Measurements from ENCODE around the gene PIGZ.
"Not testable (repeated sequence)": the region's sequence is repeated elsewhere in the genome, so short reads cannot be mapped to it uniquely, and the experiment has no call there.

The PIGZ gene

DNA sequence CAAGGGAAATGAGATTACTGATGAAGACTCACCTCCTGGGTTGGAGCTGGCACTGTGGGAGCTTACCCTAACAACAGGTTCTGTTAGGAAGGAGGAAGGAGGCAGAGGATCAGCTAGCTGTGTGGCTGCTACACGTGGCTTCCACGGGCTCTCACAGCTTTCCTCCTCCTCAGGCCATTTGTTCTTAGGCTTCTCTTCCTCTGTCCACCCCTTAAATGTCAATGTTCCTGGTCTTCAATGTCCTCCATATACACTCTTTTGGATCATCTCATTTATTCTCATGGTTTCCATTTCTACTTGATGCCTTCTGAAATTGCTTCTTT lies 5.0 kb downstream of the PIGZ start:
- H3K4me3 Mint-ChIP-seq: no peak overlapping the region
- H3K4me1 Mint-ChIP-seq: peaks cover 13% of the 10 kb centered on the region
- H3K36me3 Mint-ChIP-seq: peaks cover 9% of the 10 kb centered on the region
- CTCF ChIA-PET: interaction anchor here (1.0 kb wide), 1 partner anchor 22 kb away, joined by 4 read pairs; the partner anchor contains the start of gene NCBP2
- H3K27me3 Mint-ChIP-seq: peaks cover 33% of the 10 kb centered on the region
- H3K27ac Mint-ChIP-seq: no peak overlapping the region
- H3K9me3 Mint-ChIP-seq: no peaks in the 10 kb centered on the region
- DNase-seq: no peak

DNA sequence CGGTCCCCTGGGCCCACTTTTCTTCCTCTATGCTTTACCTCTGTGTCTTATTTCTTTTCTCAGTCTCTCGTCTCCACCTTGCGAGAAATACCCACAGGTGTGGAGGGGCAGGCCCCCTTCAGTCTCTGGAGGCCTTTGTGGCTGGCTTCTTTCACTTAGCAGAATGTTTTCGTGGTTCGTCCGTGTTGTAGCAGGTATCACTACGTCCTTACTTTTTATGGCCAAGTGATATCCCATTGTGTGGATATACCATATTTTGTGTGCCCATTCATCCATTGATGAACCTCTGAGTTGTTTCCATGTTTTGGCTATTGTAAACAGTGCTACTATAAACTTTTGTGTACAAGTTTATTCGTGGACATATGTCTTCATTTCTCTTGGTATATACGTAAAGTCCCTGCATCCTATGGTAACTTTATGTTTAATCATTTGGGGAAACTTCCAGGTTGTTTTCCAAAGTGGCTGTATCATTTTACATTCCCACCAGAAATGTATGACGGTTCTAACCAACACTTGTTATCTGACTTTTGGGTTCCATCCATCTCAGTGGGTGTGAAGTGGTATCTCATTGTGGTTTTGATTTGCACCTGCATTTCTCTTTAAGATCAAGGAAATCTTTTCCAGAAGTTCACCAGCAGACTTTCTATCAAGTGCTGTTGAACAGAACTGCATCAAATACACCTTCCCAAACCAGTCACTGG lies 5.6 kb downstream of the PIGZ start:
- no peak for DNase-seq
- Mint-ChIP-seq H3K27ac (no peak overlapping the region), H3K27me3 (peaks cover 30% of the 10 kb centered on the region), H3K4me1 (peaks cover 11% of the 10 kb centered on the region), H3K9me3 (no peaks in the 10 kb centered on the region), H3K4me3 (no peak overlapping the region), H3K36me3 (peaks cover 9% of the 10 kb centered on the region)
- CTCF ChIA-PET: interaction anchor here (1.0 kb wide), 1 partner anchor 21 kb away, joined by 4 read pairs; the partner anchor contains the start of gene NCBP2

DNA sequence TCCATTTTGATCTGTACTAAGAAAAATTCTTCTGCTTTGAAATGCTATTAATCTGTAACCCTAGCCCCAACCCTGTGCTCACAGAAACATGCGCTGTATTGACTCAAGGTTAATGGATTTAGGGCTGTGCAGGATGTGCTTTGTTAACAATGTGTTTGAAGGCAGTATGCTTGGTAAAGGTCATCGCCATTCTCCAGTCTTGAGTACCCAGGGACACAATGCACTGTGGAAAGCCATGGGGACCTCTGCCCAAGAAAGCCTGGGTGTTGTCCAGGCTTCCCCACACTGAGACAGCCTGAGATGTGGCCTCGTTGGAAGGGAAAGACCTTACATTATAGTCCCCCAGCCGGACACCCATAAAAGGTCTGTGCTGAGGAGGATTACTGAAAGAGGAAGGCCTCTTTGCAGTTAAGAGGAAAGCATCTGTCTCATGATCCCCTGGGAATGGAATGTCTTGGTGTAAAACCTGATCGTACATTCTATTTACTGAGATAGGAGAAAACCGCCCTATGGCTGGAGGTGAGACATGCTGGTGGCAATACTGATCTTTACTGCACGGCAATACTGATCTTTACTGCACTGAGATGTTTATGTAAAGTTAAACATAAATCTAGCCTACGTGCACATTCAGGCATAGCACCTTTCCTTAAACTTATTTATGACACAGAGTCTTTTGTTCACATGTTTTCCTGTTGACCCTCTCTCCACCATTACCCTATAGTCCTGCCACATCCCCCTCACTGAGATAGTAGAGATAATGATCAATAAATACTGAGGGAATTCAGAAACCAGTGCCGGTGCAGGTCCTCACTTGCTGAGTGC lies 6.3 kb downstream of the PIGZ start:
- H3K27ac Mint-ChIP-seq: no peak overlapping the region
- CTCF ChIA-PET: no interaction called here
- peaks cover 4% of the 10 kb centered on the region for H3K4me1 Mint-ChIP-seq
- DNase-seq: no peak
- no peaks in the 10 kb centered on the region for H3K9me3 Mint-ChIP-seq
- H3K36me3 Mint-ChIP-seq: peaks cover 7% of the 10 kb centered on the region
- H3K4me3 Mint-ChIP-seq: no peak overlapping the region
- peaks cover 24% of the 10 kb centered on the region for H3K27me3 Mint-ChIP-seq

DNA sequence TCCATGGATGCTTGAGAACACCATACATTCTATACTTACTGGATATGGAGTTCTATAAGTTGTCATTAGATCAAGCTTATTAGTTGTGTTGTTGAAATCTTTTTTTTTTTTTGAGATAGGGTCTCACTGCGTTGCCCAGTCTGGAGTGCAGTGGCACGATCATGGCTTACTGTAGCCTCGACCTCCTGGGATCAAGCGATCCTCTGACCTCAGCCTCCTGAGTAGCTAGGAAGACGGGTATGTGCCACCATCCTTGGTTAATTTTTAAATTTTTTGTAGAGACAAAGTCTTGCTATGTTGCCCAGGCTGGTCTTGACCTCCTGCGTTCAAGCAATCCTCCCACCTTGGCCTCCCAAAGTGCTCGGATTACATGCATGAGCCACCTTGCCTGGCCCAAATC lies 13.8 kb downstream of the PIGZ start:
- CTCF ChIA-PET: interaction anchor here (1.6 kb wide), 1 partner anchor 117 kb away, joined by 7 read pairs; no protein-coding TSS in a partner anchor
- Mint-ChIP-seq H3K27me3 (peaks cover 31% of the 10 kb centered on the region), H3K4me3 (no peak overlapping the region), H3K36me3 (no peaks in the 10 kb centered on the region), H3K4me1 (no peaks in the 10 kb centered on the region), H3K9me3 (no peaks in the 10 kb centered on the region), H3K27ac (no peak overlapping the region)
- no peak for DNase-seq

DNA sequence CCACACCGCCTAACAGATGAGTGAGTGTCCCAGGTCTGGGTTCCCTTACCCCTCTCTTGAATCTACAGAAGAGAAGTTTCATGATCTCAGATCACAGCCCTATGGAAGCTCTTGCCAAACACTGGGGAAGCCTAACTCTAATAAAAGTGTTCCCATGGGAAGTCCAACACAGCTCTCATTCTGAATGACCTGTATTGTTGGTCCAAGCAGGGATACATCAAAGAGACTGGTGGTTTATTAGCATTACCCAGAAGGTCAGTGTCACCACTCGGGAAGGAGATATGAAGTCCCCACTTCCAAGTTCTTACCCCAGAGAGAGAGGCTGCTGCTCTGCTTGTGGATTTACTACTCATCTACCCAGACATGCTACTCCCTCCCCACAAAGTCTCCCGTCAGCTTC lies 17.3 kb downstream of the PIGZ start:
- Mint-ChIP-seq H3K9me3 (no peaks in the 10 kb centered on the region), H3K27ac (no peak overlapping the region), H3K36me3 (no peaks in the 10 kb centered on the region), H3K4me1 (no peaks in the 10 kb centered on the region), H3K27me3 (peaks cover 26% of the 10 kb centered on the region), H3K4me3 (no peak overlapping the region)
- CTCF ChIA-PET: interaction anchor here (0.8 to 2.9 kb wide), 3 partner anchors 10 to 114 kb away, joined by 4 to 10 read pairs (median 5); no protein-coding TSS in a partner anchor
- no peak for DNase-seq

DNA sequence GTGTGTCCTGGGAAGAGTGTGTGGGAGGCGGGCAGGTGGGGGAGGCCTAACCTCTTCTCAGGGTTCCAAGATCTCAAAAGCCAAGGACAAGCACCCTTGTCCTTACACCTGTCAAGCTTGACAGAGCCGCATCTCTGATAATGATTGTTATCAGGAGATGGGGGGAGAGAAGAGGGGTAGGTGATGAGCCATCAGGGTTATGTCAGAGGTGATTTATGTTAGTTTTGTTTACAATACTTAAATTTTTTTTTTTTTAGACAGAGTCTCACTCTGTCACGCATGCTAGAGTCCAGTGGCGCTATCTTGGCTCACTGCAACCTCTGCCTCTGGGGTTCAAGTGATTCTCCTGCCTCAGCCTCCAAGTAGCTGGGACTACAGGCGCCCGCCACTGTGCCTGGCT lies 18.9 kb downstream of the PIGZ start:
- Mint-ChIP-seq H3K36me3 (peaks cover 1% of the 10 kb centered on the region), H3K4me1 (peaks cover 2% of the 10 kb centered on the region), H3K4me3 (no peak overlapping the region), H3K9me3 (no peaks in the 10 kb centered on the region), H3K27me3 (peaks cover 19% of the 10 kb centered on the region), H3K27ac (no peak overlapping the region)
- CTCF ChIA-PET: interaction anchor here (1.2 to 2.9 kb wide), 2 partner anchors 20 to 82 kb away, joined by 3 to 10 read pairs; no protein-coding TSS in a partner anchor
- no peak for DNase-seq

DNA sequence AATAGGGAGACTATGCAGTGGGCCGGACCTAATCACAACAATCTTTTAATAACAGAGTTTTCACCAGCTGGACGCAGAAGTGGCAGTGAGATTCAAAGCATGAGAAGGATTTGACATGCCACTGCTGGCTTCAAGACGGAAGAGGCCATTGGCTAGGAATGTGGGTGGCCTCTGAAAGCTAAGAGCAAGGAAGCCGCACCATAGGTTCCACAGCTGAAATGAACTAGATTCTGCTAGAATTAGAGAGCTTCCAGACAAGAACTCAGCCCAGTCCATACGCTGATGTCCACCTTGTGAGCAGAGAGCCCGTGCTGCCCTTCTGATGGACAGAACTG lies 19.4 kb downstream of the PIGZ start:
- no peaks in the 10 kb centered on the region for H3K9me3 Mint-ChIP-seq
- CTCF ChIA-PET: interaction anchor here (1.2 kb wide), 1 partner anchor 83 kb away, joined by 3 read pairs; no protein-coding TSS in a partner anchor
- no peak for DNase-seq

DNA sequence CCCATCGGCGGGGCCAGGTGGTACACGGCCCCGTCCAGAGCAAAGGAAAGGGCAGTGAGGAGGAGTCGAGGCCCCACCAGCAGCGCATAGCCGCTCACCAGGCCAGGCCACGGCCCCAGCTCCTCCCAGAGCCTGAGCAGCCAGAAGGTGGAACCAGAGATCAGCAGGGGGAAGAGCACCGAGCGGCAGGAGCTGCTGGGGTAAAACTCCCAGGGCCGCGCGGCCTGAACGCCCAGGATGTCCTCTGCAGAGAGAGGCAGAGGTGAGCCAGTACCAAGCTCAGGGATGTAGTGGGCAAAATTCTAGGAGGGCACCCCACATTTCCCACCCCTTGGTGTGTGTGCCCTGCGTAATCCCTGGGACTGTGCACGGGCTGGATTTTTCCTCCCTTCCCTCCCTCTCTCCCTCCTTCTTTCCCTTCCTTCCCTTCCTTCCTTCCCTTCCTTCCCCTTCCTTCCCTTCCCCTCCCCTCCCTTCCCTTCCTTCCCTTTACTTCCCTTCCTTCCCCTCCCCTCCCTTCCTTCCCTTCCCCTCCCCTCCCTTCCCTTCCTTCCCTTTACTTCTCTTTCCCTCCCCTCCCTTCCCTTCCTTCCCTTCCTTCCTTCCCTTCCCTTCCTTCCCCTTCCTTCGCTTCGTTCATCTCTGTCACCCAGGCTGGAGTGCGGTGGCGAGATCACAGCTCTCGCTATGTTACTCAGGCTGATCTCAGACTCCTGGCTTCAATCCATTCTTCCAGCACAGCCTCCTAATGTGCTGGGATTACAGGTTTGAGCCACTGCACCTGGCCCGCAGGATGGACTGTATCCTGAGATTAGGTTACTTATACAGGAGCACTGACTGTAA lies 20.0 kb downstream of the PIGZ start:
- Mint-ChIP-seq H3K27me3 (peaks cover 15% of the 10 kb centered on the region), H3K36me3 (peaks cover 10% of the 10 kb centered on the region), H3K4me3 (no peak overlapping the region), H3K4me1 (peaks cover 12% of the 10 kb centered on the region), H3K27ac (no peak overlapping the region), H3K9me3 (no peaks in the 10 kb centered on the region)
- CTCF ChIA-PET: no interaction called here
- DNase-seq: no peak

More for the DNA sequence above, 19.4 kb downstream of the PIGZ start:
- Mint-ChIP-seq H3K27ac (no peak overlapping the region), H3K4me1 (peaks cover 7% of the 10 kb centered on the region), H3K36me3 (peaks cover 6% of the 10 kb centered on the region), H3K4me3 (no peak overlapping the region), H3K27me3 (peaks cover 18% of the 10 kb centered on the region)

DNA sequence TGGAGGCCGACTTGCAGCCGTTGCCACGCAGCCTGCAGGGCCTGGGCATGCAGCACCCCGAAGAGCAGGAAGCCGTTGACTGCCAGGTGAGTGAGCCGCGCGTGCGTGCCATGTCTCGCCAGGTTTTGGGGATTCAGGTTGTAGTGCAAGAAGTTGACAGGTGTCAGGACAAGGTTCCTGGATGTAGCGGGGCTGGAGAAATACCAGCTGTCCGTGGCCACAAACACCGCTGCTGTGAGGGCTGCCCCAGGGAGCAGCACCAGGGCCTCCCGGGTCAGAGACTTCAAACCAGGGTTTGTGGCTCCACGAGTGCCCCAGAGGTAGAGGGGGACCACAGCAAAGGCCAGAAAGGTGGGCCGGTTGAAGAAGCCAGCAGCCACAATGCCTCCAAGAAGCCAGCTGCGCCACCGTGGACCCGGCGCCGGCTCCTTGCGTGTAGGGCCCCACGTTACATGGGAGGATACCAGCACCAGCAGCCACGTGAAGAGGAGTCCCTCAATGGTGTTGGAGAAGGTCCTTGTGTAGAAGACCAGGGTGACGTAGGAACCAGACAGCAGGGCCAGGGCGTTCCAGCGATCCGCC lies 20.7 kb downstream of the PIGZ start:
- Mint-ChIP-seq H3K4me1 (peaks cover 19% of the 10 kb centered on the region), H3K27me3 (peaks cover 8% of the 10 kb centered on the region), H3K4me3 (no peak overlapping the region), H3K36me3 (peaks cover 15% of the 10 kb centered on the region), H3K27ac (no peak overlapping the region), H3K9me3 (no peaks in the 10 kb centered on the region)
- no peak for DNase-seq
- CTCF ChIA-PET: no interaction called here

DNA sequence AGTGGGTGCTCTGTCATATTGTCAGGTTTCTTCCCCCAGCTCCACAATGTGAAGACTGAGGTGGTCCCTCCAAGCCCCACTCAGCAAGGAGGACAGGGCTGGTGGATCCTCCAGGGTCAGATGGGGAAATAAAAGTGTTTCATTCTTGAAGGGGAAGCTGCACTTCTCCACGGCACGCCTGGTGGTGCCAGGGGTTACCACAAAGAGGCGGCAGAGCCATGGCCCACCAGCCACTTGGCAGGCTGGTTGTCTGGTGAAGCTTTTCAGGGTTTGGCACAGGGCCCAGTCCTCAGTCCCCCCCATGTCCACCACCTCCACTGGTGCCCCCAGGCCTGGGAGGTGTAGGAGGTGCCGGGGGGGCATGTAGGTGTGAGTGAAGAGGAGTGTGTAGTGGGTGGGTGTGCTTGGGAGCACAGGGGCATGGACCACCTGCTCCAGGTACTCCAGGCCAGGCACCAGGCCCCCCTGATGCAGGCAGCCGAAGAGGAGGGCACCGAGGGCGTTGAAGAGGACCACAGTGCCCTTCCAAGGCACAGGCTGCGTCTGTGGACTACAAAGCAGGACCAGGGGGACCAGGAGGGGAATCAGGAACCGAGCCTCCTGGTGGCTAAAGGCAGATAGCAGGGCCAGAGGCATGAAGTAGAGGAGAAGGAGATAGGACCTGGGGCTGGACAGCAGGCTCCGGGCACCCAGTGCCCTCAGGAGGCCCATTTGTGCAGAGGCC lies 21.3 kb downstream of the PIGZ start:
- no peak for DNase-seq
- H3K4me1 Mint-ChIP-seq: peaks cover 19% of the 10 kb centered on the region
- no peak overlapping the region for H3K27ac Mint-ChIP-seq
- peaks cover 16% of the 10 kb centered on the region for H3K36me3 Mint-ChIP-seq
- H3K4me3 Mint-ChIP-seq: no peak overlapping the region
- no peaks in the 10 kb centered on the region for H3K9me3 Mint-ChIP-seq
- CTCF ChIA-PET: no interaction called here
- peaks cover 7% of the 10 kb centered on the region for H3K27me3 Mint-ChIP-seq

DNA sequence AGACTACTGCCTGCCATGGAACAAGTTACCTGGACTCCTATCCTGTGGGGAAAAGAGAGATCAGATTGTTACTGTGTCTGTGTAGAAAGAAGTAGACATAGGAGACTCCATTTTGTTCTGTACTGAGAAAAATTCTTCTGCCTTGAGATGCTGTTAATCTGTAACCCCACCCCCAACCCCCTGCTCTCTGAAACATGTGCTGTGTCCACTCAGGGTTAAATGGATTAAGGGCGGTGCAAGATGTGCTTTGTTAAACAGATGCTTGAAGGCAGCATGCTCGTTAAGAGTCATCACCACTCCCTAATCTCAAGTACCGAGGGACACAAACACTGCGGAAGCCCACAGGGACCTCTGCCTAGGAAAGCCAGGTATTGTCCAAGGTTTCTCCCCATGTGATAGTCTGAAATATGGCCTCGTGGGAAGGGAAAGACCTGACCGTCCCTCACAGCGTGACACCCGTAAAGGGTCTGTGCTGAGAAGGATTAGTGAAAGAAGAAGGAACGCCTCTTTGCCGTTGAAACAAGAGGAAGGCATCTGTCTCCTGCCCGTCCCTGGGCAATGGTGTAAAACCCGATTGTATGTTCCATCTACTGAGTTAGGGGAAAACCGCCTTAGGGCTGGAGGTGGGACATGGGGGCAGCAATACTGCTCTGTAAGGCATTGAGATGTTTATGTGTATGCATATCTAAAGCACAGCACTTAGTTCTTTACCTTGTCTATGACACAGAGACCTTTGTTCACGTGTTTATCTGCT lies 24.4 kb downstream of the PIGZ start:
- CTCF ChIA-PET: not testable (repeated sequence)
- Mint-ChIP-seq H3K4me3 (peak overlapping the region; percentile 93), H3K36me3 (peaks cover 27% of the 10 kb centered on the region)

DNA sequence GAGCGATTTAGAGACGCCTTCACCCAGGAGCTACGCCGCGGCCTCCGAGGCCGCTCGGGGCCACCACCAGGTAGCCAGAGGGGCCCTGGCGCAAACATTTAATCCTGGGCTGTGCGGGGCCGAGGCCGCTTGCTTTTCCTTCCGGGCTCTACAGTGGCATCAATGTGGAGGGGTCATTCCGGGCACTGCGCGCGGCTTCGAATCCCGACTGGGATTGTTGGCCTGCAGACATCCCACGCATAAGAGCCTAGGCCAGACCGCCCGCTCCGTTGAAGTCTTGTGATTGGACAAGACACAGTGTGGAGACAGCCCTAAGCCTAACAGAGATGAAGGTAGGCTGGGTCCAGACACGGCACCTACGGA lies 25.7 kb downstream of the PIGZ start:
- CTCF ChIA-PET: interaction anchor here (1.1 to 1.6 kb wide), 7 partner anchors 28 to 414 kb away, joined by 3 to 7 read pairs (median 4); partner anchors contain the start of gene SENP5
- DNase-seq: peak; percentile 50
- Mint-ChIP-seq H3K36me3 (peaks cover 36% of the 10 kb centered on the region), H3K27ac (peak overlapping the region; percentile 90), H3K27me3 (peaks cover 5% of the 10 kb centered on the region), H3K4me3 (peak overlapping the region; percentile 93), H3K4me1 (peaks cover 47% of the 10 kb centered on the region), H3K9me3 (no peaks in the 10 kb centered on the region)

More for the DNA sequence above, 24.4 kb downstream of the PIGZ start:
- DNase-seq, H3K9me3 Mint-ChIP-seq, H3K27me3 Mint-ChIP-seq: not testable (repeated sequence)
- H3K4me1 Mint-ChIP-seq: peaks cover 43% of the 10 kb centered on the region
- peak overlapping the region; percentile 62 for H3K27ac Mint-ChIP-seq
